PC-3 (cell line): Measurements from ENCODE around the gene SLC48A1.

Experiments
- CTCF ChIP-seq: fragments of 300-600 bp; sonication (generic); conservative IDR thresholded peaks from 2 replicates; pipeline ENCODE4 v1.5.1; 2017; ENCODE audit warnings: antibody characterized with exemption, low read depth, mild to moderate bottlenecking, low read length
- EZH2phosphoT487 ChIP-seq: fragments of 300-600 bp; sonication (generic); IDR thresholded peaks from 2 replicates; pipeline ENCODE4 v1.6.1; 2018; ENCODE audit warnings: mild to moderate bottlenecking, antibody characterized with exemption, low read length, borderline replicate concordance

DNA sequence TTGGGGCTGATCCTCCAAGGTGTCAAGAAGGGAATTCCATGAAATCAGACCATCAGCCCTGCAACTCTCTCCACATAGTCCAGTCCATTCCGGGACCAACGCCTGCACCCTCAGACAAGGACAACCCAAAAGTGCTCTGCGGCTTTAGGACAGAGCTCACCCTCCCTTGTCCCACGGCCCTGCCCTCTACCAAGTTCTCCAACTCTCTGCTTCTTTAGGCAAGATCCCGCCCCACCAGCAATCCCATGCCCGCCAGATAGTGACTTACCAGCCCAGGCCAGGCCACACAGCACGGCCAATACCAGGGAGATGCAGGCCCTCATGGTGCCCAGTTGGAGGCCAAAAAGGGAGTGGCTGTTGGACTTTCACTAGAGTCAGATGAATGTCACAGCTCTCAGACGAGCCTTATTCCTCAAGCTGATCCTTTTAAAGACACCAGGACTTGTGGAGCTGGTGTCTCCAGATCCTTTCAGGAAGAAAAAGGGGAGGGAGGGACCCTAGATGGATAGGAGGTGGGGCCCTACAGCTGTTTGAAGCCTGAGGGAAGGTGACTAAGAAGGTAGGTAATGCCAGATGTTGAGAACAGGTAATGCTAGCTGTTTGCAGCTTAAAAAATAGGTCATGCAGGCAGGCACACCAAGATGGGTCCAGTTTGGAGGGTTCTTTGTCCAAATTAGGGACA, 47.8 kb upstream of the SLC48A1 start, which contains the start of gene ENDOU:
- TF ChIP-seq CTCF (no peak), EZH2phosphoT487 (no peak)
